ELR (cell line): ENCODE data around the gene TRMT6.

ENCODE experiments used
- DNase-seq: peaks from one replicate; pipeline ENCODE4 v3.0.0-alpha.2; 2015; ENCODE audit warnings: low read depth

Gene TRMT6

GRCh38 chr20:5947276-5947675, 3.1 kb downstream of the TRMT6 start:
- DNase-seq = peak; percentile 47

DNA sequence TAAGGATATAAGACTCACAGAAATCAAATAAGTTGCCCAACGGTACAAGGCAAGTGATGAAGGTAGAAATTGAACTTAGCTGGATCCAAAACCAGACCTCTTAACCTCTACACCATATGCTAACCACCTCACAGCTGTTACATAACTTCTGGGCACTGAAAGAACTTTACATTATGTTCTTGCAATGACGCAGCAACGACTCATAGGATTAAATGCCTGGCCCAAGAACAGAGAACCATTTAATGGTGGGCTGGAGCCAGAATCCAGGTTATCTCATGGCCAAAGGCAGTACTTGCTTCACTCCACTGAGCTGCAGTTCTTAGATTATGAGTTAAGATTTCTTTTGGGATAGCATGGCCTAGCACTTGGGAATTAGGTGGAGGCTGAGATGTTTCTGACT, 4.4 kb downstream of the TRMT6 start:
- DNase-seq = peak; percentile 90

- no peak for DNase-seq
These were observed 11.8 kb downstream of the TRMT6 start for GRCh38 chr20:5938456-5939029.

GRCh38 chr20:5936238-5936637, 14.1 kb downstream of the TRMT6 start:
- no peak for DNase-seq

- no peak for DNase-seq
These were observed 14.9 kb downstream of the TRMT6 start for GRCh38 chr20:5935384-5935783.

GRCh38 chr20:5933802-5934436, 16.4 kb downstream of the TRMT6 start:
- peak; percentile 37 for DNase-seq

DNA sequence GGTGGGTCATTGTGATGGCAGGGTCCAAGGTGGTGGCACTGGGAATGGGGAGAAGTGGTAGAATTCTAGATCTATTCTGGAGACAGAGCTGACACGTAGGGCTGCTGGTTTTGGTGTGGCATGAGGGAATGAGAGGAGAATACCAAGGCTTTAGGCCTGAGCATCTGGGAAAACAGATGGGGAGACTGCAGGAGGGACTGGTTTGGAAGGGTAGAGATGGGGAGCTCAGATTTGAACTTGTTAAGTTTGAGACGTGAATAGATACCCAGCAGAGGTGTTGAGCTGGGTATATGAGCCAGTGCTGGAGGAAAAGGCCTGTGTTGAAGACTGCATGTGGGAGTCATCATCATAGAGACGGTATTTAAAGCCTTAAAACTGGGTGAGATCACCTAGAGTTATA, 17.5 kb downstream of the TRMT6 start:
- no peak for DNase-seq

- DNase-seq = no peak
These were observed 18.9 kb downstream of the TRMT6 start for GRCh38 chr20:5931411-5931810.

GRCh38 chr20:5928836-5929715, 21.3 kb downstream of the TRMT6 start:
- DNase-seq = no peak

DNA sequence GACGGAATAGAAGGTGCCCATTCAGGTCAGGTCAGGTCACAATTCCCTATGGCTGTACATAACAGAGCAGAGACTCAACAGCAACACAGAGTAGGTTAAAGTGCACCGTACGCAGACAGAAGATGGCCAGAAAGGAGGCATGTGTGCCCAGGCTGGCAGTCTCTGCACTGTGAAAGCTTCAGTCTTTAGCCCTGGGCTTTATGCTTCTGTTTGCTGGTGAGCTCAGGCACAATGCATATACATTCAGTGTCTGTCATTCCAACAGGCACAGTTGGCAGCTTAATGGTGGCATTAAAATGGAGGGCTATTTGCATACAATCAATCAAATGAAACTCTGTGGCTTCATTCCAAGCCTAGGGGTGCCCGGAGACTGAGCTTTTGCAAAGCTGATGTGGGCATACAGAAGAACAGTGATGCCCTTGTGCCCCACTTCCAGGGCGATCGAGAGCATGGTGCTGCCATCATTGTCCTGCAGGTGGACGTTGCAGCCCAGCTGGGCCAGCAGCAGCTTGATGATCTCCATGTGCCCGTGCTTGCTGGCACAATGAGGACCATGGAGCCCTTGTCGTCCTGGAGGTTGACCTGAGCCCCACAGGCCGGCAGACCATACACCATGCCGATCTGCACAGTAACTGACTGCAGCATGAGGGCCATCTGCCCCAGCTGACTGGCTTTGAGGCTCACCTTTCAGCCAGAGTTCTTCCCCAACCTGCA, 22.4 kb downstream of the TRMT6 start:
- DNase-seq = no peak

GRCh38 chr20:5925551-5925950, 24.8 kb downstream of the TRMT6 start:
- no peak for DNase-seq

DNA sequence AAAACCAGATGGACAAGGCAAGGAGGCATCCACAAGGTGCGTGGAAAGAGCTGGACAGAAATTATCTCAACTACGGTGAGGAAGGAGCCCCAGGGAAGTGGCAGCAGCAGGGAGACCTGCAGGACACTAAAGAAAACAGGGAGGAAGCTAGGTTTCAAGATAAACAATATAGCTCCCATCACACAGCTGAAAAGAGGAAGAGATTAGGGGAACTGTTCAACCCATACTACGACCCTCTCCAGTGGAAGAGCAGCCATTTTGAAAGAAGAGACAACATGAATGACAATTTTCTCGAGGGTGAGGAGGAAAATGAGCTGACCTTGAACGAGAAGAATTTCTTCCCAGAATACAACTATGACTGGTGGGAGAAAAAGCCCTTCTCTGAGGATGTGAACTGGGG, 26.8 kb downstream of the TRMT6 start:
- no peak for DNase-seq

GRCh38 chr20:5920581-5920980, 29.8 kb downstream of the TRMT6 start:
- no peak for DNase-seq

DNA sequence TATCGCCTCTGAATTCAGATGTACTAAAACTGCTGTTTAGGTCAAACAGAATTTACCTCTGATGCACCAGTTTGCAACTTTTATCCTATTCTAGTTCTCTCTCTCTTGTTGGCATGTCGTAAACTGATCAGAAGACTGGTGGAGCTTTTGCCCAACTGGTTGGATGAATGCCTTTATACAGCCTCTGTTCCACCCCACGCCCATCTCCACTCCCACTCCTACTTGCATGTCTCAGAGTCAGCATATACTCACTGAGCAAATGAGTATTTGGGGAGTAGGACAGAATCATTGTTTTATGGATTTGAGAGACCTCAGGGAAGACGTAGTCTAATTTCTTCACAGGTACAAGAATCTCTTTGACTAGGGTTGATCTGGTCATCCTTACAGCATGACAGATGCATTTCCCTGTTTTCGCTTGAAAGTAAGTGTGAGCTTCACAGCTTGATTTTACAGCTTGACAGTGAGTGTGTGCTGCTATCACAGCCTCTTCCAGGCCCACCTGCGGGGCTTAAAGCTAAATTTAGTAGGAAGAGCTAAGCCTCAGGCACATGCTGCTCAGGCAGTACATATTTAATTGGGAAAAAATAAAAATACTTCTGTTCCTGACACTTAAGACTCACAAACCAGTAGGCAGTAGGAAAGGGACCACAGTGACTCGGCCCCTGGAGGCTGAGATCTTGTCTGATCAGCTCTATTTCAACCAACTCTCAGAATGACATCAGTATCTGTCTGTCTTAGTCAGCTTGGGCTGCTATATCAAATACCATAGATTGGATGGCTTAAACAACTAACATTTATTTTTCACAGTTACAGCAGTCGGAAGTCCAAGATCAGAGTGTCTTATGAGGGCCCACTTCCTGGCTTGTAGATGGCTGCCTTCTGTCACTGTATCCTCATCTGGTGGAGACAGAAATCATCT, 30.4 kb downstream of the TRMT6 start:
- DNase-seq = peak; percentile 33

DNA sequence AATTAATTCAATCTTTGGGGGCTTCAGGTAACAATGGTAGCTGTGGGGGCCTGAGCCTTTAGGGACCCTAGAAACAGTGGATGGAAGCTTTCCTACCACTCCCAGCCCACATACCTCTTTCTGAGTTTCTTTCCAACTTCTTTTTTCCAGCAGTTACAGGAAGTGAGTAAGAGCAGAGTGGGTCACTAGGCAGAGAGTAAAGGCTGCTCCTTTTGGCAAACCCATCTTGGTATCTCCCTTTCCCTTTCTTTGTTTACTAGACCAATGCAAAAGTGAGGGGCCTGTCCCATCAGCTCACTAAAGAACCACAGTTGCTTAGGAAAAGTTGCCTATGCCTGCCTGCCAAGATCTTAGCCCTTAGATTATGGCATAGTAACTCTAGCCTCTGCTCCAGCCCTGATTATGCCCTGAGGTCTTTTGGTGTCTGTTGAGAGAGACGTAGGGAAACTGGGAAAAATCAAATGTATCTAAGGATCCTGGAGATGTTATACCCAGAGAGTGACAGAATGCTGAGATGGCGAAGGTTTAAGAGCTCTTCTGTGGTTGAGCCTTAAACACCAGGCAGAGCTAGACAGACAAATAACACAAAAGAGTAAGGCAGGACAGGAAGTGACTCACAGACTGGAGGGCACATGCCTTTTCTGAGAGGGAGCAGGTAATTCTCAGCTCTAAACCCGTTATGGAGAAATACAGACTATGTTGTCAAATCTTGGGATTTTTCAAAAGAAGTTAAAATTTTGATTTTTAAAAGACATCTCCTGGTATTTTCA, 31.3 kb downstream of the TRMT6 start:
- DNase-seq = peak; percentile 78

DNA sequence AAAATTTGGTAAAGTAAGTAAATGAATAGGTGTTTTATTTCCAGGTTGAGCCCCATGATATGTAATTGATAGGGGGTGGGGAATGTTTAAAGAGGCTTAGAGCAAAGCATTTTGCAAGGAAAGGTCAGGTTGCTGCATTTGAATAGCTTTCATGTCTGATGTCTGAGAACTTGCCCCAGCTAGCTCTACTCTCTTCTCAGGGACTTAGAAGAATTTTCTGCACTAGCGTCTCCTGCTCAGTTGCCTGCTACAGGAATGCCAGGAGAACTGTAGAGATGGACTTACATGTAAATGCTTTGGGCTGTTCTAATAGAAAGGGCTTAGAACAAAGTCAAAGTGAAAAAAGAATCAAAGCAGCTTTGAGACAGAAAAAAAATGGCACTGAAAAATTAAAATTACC, 35.5 kb downstream of the TRMT6 start:
- no peak for DNase-seq

DNA sequence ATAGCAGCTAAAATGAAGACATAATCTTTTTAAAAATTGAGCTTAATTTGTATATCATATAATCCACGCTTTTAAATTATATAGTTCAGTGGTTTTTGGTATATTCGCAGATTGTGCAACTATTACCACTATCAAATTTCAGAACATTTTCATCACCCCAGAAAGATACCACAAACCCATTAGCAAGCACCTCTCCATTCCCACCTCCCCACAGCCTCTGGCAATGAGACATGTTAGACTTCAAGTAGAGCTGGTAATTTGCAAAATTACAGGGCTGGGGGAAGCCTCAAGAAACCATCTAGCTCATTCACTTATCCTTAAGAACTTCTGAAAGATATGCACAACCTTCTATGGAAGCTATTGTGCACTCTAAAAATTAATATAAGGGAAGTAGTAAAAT, 37.2 kb downstream of the TRMT6 start:
- DNase-seq = no peak

- no peak for DNase-seq
These were observed 40.1 kb downstream of the TRMT6 start for GRCh38 chr20:5910186-5910585.

DNA sequence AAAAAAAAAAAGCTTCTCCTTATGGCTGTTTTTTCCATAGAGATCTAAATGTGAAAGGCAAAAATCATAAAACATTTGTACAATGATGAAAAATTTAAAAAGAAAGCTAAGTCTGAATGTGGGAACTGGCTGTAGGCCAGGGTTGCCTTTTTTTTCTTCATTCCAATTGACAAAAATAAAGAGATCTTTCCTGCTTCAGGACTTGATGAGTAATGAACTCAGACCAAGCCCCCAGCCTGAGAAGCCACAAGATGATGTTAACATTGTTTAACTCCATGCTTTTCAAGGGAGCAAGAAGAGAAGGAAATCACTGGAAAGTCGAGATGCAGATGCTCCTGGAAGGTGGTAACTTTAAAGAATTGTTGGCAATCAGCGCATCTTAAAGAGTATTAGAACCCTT, 41.4 kb downstream of the TRMT6 start:
- DNase-seq = no peak

GRCh38 chr20:5900908-5901307, 49.4 kb downstream of the TRMT6 start:
- DNase-seq = no peak

- no peak for DNase-seq
These were observed 50.9 kb downstream of the TRMT6 start for GRCh38 chr20:5899444-5899843.
